HG03060 (cell line): ENCODE measurements around the gene MYH14.

Source experiments
- ATAC-seq: cut with Tn5 transposase; IDR thresholded peaks from one replicate; pipeline ENCODE4 v1.9.1; 2021; ENCODE audit warnings: low read depth, moderate number of reproducible peaks; ENCODE audit not compliant: unreplicated experiment

MYH14 gene

GRCh38 chr19:50252111-50252886 lies 48.9 kb downstream of the MYH14 start:
- ATAC-seq: no peak

- ATAC-seq: no peak
Measured at GRCh38 chr19:50252887-50253268, 49.5 kb downstream of the MYH14 start.

- ATAC-seq: no peak
Measured at GRCh38 chr19:50255115-50255514, 51.7 kb downstream of the MYH14 start.

GRCh38 chr19:50257141-50257540 lies 53.7 kb downstream of the MYH14 start:
- no peak for ATAC-seq

GRCh38 chr19:50258918-50259372 lies 55.5 kb downstream of the MYH14 start:
- ATAC-seq: no peak

- no peak for ATAC-seq
Measured at GRCh38 chr19:50261446-50261970, 58.1 kb downstream of the MYH14 start.

GRCh38 chr19:50263176-50263575 lies 59.8 kb downstream of the MYH14 start:
- ATAC-seq: no peak

GRCh38 chr19:50264483-50265186 lies 61.2 kb downstream of the MYH14 start:
- no peak for ATAC-seq

GRCh38 chr19:50266041-50266440 lies 62.6 kb downstream of the MYH14 start:
- no peak for ATAC-seq

- ATAC-seq: no peak
Measured at GRCh38 chr19:50266896-50267295, 63.5 kb downstream of the MYH14 start.

- no peak for ATAC-seq
Measured at GRCh38 chr19:50268041-50268440, 64.6 kb downstream of the MYH14 start.

GRCh38 chr19:50268501-50268900 lies 65.1 kb downstream of the MYH14 start:
- ATAC-seq: no peak

GRCh38 chr19:50269653-50270052 lies 66.2 kb downstream of the MYH14 start:
- ATAC-seq: no peak

GRCh38 chr19:50272263-50272897 lies 69.0 kb downstream of the MYH14 start:
- no peak for ATAC-seq

- no peak for ATAC-seq
Measured at GRCh38 chr19:50273821-50274220, 70.4 kb downstream of the MYH14 start.

- ATAC-seq: no peak
Measured at GRCh38 chr19:50275577-50276368, 72.4 kb downstream of the MYH14 start.

GRCh38 chr19:50276370-50277063 lies 73.1 kb downstream of the MYH14 start:
- ATAC-seq: no peak

GRCh38 chr19:50277966-50278580 lies 74.7 kb downstream of the MYH14 start:
- no peak for ATAC-seq

GRCh38 chr19:50280074-50280473 lies 76.7 kb downstream of the MYH14 start:
- no peak for ATAC-seq
